Calu3 (cell line): ENCODE data around the gene FMN1. TPM values are rescaled to one million over a fixed set of nuclear protein-coding genes. Genes with fewer than 3 reads are reported as not detected.

Experiments used
- BruUV-seq: library from RNA; stranded (reverse); fragments of 400-500 nt; replicated peaks from 2 replicates; lab custom pipeline; 2021; lab: Mats Ljungman, UMichigan
- CTCF ChIA-PET: fragments of 300-600 bp; sonication (Branson Sonifier 250); formaldehyde crosslinking; loops from one replicate; lab custom pipeline; 2022; ENCODE audit warnings: antibody characterized with exemption; lab: Charles Lee
- DNase-seq: peaks from one replicate; pipeline ENCODE4 v3.0.0; 2022
- H3K27ac Mint-ChIP-seq: one replicate; pipeline ENCODE4 v1.8.0; 2022; ENCODE audit warnings: mixed read lengths; ENCODE audit not compliant: unreplicated experiment
- H3K27me3 Mint-ChIP-seq: one replicate; pipeline ENCODE4 v1.8.0; 2022; ENCODE audit warnings: mixed read lengths; ENCODE audit not compliant: unreplicated experiment
- H3K36me3 Mint-ChIP-seq: one replicate; pipeline ENCODE4 v1.8.0; 2022; ENCODE audit warnings: mild to moderate bottlenecking, moderate library complexity, mixed read lengths; ENCODE audit not compliant: insufficient read depth, unreplicated experiment
- H3K4me1 Mint-ChIP-seq: one replicate; pipeline ENCODE4 v1.8.0; 2022; ENCODE audit warnings: mild to moderate bottlenecking, low read depth, mixed read lengths; ENCODE audit not compliant: unreplicated experiment
- H3K4me3 Mint-ChIP-seq: one replicate; pipeline ENCODE4 v1.8.0; 2022; ENCODE audit warnings: mild to moderate bottlenecking, low read depth, moderate library complexity, mixed read lengths; ENCODE audit not compliant: unreplicated experiment
- H3K9me3 Mint-ChIP-seq: one replicate; pipeline ENCODE4 v1.8.0; 2022; ENCODE audit warnings: low read depth, mixed read lengths; ENCODE audit not compliant: unreplicated experiment
- CTCF ChIP-seq: fragments of 200-600 bp; IDR thresholded peaks from one replicate; pipeline ENCODE4 v1.8.0; 2022; ENCODE audit warnings: antibody characterized with exemption; ENCODE audit not compliant: unreplicated experiment
- intact Hi-C: fragments of 100-400 bp; cut with micrococcal nuclease; formaldehyde crosslinking; loops from one replicate; pipeline ENCODE4 v1.10.0; 2022; ENCODE audit not compliant: unreplicated experiment
- total RNA-seq: library from RNA; stranded (reverse); gene quantifications from 2 replicates; pipeline ENCODE4 v1.2.3, GENCODE V29; 2022

The FMN1 gene
- total RNA-seq, 1 experiment from 2014 or later: 7.1 TPM

GRCh38 chr15:33021806-33022389 is 172.6 kb downstream of the FMN1 start:
- CTCF ChIA-PET: no interaction called here
- peak; percentile 2 for DNase-seq
- TF ChIP-seq CTCF: no peak
- Mint-ChIP-seq H3K4me3 (no peak overlapping the region), H3K4me1 (peaks cover 6% of the 10 kb centered on the region), H3K9me3 (no peaks in the 10 kb centered on the region), H3K27me3 (no peaks in the 10 kb centered on the region), H3K36me3 (no peaks in the 10 kb centered on the region), H3K27ac (no peak overlapping the region)
- intact Hi-C loops: loop anchor here (2.0 kb wide), 1 partner anchor 111 kb away; no protein-coding TSS in a partner anchor
- no TSS peak for BruUV-seq

- no TSS peak for BruUV-seq
- no peak for TF ChIP-seq CTCF
- Mint-ChIP-seq H3K4me1 (peaks cover 6% of the 10 kb centered on the region), H3K27me3 (no peaks in the 10 kb centered on the region), H3K36me3 (no peaks in the 10 kb centered on the region), H3K9me3 (no peaks in the 10 kb centered on the region), H3K4me3 (no peak overlapping the region), H3K27ac (no peak overlapping the region)
- no peak for DNase-seq
- CTCF ChIA-PET: interaction anchor here (0.6 kb wide), 1 partner anchor 22 kb away, joined by 4 read pairs; no protein-coding TSS in a partner anchor
- intact Hi-C loops: no loop called here
These were observed 175.0 kb downstream of the FMN1 start for GRCh38 chr15:33019354-33019981.

GRCh38 chr15:33016405-33017024 is 178.0 kb downstream of the FMN1 start:
- TF ChIP-seq CTCF: no peak
- DNase-seq: no peak
- Mint-ChIP-seq H3K27me3 (no peaks in the 10 kb centered on the region), H3K27ac (no peak overlapping the region), H3K4me3 (no peak overlapping the region), H3K4me1 (no peaks in the 10 kb centered on the region), H3K36me3 (no peaks in the 10 kb centered on the region), H3K9me3 (no peaks in the 10 kb centered on the region)
- CTCF ChIA-PET: no interaction called here
- intact Hi-C loops: no loop called here
- BruUV-seq: no TSS peak

GRCh38 chr15:33014586-33014985 is 179.9 kb downstream of the FMN1 start:
- CTCF ChIA-PET: no interaction called here
- Mint-ChIP-seq H3K9me3 (no peaks in the 10 kb centered on the region), H3K27me3 (no peaks in the 10 kb centered on the region), H3K27ac (no peak overlapping the region), H3K36me3 (no peaks in the 10 kb centered on the region), H3K4me3 (no peak overlapping the region), H3K4me1 (no peaks in the 10 kb centered on the region)
- no peak for DNase-seq
- intact Hi-C loops: no loop called here
- no TSS peak for BruUV-seq
- no peak for TF ChIP-seq CTCF
